Breast epithelium (tissue), 3 donors: ENCODE data around the gene LPCAT2.

Experiments
- CTCF ChIP-seq, 3 donors: fragments of 450-650 bp; IDR thresholded peaks; one replicate each; pipeline ENCODE4 v1.5.1; 2016 to 2017; ENCODE audit warnings: antibody characterized with exemption in 3 of 3, mild to moderate bottlenecking in 3 of 3, moderate library complexity in 3 of 3
- POLR2A ChIP-seq: fragments of 450-650 bp; IDR thresholded peaks from one replicate; pipeline ENCODE4 v1.6.1; 2016; ENCODE audit warnings: antibody characterized with exemption, mild to moderate bottlenecking, moderate library complexity
- POLR2AphosphoS5 ChIP-seq, 3 donors: sonication (generic); formaldehyde crosslinking; IDR thresholded peaks; one replicate each; pipeline ENCODE4 v1.6.1; 2017; ENCODE audit warnings: antibody characterized with exemption in 3 of 3

- TF ChIP-seq CTCF (IDR thresholded peaks at IDR 0.05) (no peak), POLR2A (no peak), POLR2AphosphoS5 (IDR thresholded peaks at IDR 0.05) (no peak)
Observed at GRCh38 chr16:55575496-55575895, 66.6 kb downstream of the LPCAT2 start.
